Measurements from ENCODE around the gene PDE10A.
"Not testable (repeated sequence)": the region's sequence is repeated elsewhere in the genome, so short reads cannot be mapped to it uniquely, and the experiment has no call there.

Gene PDE10A

DNA sequence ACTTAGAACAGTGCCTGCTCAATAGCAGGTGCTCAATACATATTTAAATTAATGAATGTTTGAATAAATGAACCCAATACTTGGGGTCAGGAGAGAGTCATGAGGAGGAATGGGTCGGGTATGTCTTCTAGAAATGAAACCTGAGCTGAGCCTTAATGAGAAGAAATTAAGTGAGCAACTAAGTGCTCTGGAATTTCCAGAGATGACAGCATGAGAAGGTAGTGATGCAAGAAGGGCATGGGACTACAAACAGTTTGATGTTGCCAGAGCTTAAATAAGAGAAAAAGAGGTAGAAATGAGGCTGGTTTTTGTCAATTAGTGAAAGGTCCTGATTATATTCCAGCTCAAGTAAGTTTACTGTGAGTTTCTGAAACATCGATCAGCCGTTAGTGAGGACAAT, 82.9 kb downstream of the PDE10A start:
- no peak for DNase-seq

DNA sequence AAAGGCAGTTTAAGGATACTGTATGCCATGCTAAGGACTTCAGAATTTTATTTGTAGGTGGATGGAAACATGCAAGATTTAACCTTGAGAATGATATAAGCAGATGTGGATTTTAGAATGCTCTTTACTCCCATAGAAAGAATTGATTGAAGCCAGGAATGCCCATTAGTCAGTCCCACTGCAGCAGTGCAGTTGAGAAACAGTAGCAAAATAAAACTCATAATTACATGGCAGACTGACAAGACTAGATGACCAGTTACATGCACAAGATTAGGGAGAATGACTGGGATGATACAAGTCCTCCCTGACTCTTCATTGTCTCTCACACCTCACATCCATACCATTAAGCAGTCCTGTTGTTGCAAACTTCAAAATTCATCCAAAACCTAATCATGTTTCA, 83.9 kb downstream of the PDE10A start:
- DNase-seq, result no peak

DNA sequence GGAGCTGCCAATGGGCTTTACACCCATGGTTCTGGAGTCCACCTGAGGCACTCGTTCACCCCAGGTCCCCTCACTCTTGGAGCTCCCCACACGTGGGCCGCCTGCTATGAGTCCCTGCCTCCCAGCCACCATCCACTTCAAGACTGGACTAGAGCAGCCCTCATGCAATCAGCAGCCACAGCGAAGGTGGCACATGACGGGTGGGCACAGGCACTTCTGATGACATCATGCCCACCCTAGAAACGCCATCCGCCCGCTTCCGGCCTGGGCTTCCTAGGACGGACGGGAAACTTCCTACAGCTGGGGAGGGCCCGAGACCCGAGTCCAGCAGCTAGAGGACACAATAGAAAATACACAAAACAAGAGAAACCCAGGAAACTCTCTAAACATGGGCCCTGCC, 85.5 kb downstream of the PDE10A start:
- DNase-seq, result no peak

DNA sequence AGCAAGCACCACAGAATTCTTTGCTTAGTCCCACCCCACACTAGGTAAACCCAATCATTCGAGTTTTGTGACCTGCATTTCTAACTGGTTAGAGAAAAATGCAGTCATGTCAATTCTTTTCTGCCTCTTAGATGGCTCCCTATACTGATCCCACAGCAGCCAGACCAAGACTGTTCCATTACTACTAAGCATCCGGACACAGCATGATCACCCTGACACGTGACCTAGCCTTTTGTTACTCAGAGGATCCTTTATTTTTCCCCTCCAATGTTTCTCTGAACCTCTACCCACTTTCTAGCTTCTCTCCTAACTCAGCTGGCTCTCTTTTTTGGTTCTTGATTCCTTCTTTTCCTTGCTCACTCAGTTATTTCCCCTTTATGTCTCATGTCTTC, 87.9 kb downstream of the PDE10A start:
- no peak for DNase-seq

DNA sequence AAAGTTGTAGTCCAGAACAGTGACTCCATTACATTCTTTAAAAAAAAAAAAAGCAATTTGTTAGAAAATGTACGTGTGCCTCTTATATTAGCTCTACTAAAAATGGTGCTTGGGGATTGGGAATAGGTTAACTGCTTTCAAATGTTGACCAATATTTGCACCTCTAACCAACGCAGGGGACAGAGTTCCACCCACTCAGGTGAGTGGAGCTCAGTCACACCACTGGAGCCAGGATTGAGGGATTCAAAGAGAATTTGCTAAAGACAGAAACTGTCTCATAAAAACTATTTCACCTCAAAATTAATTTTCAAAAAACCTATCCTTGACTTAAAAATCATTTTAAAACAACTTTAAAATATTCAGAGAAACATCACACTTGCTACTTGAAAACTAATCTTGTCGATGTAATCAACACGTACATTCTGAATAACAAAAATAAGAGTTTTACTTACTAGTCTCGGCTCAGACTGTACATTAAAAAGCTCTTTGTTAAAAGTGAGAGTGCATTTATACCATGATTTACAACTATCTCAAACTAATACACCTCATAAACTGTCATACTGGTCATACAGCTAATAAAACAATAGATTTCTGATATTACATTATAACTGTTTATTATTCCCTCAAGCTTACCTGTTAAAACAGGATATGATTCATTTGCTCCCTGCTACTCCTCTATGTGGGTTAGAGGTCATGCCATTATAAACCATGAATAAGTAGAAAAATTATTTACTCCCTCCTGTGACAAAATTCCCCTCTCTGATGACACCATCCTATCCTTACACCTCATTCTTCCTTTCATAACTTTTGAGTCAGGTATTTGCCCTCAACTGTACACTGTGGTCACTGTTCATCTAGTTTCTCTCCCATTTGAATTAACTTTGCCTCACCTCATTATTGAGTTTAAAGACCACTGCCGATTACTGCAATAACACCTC, 88.6 kb downstream of the PDE10A start:
- DNase-seq, result no peak

DNA sequence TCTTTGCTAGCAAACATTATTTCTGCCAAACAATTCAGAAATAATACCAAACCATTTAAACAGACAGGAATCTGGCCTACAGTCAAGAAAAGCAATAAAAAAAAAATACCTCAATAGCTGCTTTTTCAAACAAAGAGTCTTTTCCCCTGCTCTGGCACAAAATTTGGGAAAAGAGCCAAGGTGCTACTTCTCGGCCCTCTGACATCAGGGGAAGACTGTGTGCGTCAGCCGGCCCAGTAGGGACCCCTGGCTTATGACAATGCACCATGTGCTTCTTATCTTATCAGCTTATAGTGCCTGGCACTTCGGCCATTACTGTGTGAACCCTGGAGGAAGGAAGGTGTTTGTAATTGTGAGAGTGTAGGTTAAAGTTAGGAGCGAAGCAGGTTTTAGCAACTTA, 89.4 kb downstream of the PDE10A start:
- DNase-seq, result no peak

DNA sequence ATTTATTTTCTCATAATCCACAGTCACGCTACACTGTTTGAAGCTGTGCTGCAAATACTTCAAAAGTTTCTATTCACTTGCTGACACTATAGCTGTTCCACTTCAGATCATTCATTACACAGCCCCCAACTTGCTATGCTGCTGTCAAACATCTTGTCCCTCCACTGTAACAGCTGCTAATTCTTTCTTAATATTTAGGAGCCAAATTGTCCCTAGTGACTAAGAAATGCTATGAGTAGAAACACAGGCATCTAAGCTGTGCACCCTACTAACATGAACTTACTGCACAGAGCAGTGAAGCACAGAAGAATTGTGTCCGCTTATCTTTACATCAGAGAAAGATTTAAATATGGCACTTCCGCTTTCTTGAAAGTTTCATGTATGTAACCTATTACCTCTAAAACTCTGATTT, 91.3 kb downstream of the PDE10A start:
- DNase-seq, result no peak

DNA sequence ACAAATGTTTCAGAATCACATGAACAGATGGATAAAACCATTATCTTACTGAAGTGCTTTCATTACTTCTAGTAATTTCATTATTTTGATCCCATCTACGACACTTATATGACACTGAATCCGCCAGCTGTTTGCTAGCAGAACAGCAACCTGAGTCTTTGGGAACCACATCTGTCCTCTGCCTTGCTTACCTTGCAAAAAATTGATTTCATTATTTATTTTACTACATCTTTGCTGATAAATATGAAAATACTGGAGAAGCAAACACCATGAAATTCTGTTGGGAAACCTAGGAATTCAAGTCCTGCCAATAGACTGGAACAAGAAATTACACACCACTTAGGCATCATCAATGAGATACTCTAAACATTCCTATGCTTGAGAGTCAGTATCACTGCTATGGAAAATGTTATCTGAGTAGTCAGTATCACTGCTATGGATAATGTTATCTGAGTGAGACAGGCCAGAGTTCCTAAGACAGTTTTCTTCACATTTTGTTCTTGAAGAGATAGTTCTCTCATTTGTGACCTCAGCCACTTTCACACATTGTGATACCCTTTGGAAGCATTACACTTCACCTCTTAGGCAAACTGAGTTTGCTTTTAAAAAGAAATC, 91.9 kb downstream of the PDE10A start:
- DNase-seq, result no peak

DNA sequence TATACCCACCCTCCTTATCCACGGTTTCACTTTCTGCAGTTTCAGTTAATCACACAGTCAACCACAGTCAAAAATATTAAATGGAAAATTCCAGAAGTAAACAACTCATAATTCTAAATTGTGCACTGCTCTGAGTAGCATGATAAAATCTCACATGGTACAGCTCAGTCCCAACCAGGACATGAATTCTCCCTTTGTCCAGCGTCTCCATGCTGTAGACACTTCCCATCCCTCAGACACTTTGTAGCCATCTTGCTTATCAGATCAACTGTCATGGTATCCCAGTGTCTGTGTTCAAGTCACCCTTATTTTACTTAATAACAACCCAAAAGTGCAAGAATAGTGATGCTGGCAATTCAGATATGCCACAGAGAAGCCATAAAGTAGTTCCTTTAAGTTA, 94.7 kb downstream of the PDE10A start:
- DNase-seq, result no peak

DNA sequence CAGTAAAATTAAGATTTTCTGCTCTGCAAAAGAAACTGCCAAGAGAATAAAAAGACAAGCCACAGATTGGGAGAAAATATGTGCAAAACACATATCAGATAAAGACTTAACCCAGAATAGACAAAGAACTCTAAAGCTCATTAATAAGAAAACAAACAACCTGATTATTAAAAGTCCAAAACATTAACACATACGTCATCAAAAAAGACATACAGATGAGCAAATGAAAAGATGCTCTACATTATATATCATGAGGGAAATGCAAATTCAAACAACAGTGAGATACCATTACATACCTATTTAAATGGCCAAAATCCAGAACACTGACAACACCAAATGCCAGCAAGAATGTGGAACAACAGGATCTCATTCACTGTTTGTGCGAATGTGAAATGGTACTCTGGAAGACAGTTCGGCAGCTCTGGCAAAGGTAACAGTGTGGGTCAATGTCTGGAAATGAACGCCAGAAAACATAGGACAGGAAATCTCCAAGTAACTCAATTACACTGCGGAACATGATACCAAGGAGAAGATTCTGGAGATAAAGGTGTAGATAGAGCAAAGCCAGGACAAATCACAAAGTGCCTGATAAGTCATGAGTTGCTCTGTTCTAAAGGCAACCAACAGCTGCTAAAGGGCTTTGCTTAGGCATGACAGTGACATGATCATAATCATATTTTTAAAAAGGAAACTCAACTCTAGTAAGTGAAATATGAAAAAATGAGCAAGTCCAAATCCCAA, 96.8 kb downstream of the PDE10A start:
- DNase-seq, result no peak

DNA sequence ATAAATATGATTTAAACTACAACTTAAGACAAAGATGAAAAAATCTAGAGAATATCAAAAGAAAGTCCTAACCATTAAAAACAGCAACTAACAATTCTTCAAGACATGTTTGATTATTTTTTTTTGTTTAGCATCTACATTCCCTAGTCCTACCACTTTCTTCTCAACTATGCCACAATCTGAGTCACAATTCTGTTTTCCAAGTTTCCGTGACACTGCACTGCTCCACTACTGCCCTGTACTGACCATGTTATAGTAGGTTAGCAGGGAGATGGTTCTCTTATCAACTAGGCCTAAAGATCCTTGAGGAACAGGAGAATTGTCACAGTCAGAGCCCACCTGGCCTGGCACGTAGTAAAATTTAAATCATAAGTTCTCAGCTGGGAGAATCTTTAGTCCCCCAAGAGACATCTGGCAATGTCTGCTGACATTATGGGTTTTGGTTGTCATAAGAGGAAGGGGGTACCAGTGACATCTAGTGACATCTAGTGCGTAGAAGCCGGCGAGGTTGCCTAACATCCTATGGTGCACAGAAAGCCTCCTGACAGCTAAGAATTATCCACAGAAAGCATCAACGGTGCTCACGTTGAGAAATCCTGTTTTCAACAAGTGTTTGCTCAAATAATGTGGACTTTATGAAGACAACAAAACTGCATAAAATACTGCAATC, 100.5 kb downstream of the PDE10A start:
- DNase-seq, result no peak

DNA sequence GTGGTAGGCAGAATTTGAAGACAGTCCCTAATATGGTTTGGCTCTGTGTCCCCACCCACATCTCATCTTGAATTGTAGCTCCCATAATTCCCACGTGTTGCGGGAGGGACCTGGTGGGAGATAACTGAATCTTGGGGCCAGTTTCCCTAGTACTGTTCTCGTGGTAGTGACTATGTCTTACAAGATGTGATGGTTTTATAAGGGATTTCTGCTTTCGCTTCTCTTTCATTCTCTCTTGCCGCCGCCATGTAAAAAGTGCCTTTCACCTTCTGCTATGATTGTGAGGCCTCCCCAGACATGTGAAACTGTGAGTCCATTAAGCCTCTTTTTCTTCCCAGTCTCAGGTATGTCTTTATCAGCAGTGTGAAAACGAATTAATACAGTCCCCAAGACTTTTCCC, 103.4 kb downstream of the PDE10A start:
- no peak for DNase-seq

DNA sequence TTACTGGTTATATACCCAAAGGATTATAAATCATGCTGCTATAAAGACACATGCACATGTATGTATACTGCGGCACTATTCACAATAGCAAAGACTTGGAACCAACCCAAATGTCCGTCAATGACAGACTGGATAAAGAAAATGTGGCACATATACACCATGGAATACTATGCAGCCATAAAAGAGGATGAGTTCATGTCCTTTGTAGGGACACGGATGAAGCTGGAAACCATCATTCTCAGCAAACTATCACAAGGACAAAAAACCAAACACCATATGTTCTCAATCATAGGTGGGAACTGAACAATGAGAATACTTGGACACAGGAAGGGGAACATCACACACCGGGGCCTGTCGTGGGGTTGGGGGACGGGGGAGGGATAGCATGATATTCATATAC, 104.9 kb downstream of the PDE10A start:
- DNase-seq, result not testable (repeated sequence)

DNA sequence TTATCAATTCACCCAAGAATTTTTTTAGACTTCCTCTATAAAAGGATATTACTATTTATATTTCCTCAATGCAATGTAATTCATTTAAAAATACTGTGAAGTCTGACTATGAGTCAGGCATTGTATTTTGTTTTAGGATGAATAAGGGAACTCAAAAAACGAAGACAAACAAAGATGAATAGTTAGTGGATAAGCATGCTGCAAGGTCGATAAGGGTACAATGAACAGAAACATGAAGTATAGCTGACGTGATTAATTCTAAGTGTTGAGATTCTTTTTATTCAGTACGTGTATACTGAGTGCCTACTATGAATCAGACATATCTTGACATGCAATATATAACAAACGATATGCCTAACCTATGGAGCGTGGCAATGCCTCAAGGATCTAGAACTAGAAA, 105.4 kb downstream of the PDE10A start:
- DNase-seq, result no peak

DNA sequence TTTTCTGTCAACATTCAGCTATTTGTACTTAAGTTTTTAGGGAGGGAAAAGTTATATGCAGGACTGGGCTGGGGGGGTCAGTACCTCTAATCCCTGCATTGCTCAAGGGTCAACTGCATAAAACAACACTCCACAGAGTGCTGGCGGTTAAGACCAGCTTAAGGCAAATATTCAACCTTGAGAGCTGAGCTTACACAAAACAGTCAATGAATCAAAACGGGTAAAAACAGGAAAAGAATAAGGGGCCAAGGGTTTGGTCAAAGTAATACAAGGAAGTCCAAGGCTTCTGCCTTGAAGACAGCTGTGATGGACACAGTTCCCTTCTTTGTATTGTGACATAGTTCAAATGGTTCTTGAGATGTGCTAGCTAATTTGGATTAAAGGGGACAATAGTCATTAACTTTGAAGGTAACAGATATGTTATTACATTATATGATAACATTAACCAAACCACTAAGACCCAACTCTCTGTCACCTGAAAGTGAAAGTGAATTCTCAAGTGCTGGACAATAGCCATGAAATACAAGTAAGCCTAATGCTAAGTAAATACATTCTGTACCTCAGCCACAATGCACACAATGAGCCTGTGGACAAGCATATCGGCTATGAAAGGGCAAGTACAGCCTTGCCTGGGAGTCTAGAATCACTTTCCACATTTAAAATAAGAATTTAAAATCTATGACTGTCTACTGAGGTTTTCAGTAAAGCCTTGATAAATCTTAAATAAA, 106.8 kb downstream of the PDE10A start:
- no peak for DNase-seq

DNA sequence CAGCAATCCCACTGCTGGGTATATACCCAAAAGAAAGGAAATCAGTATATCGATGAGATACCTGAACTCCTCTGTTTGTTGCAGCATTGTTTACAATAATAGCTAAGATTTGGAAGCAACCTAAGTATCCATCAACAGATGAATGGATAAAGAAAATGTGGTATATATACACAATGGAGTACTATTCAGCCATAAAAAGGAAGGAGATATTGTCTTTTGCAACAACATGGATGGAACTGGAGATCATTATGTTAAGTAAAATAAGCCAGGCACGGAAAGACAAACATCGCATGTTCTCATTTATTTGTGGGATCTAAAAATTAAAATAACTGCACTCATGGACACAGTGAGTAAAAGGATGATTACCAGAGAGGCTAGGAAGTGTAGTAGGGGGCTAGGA, 108.4 kb downstream of the PDE10A start:
- not testable (repeated sequence) for DNase-seq

DNA sequence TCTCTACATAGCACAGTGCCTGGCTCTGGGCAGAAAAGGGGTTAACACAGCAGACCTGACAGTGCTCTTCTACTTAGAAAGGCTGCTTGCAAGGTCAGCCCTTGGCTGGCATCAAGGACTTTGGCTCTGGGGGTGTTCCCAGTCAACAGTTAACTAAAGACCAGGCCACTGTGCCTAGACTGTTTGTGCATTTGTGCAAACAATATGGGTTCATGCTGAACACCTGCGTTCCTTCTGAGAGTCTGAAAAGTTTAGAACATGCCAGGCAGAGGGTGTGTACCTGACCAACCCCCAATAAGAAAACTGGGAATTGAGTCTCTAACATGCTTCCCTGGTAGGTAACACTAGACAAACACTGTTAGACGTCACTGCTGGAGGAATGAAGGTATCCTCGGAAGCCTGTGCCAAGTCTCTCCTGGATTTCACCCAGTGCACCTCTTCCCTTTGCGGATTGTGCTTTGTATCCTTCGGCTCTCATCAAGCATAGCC, 110.7 kb downstream of the PDE10A start:
- DNase-seq, result no peak

DNA sequence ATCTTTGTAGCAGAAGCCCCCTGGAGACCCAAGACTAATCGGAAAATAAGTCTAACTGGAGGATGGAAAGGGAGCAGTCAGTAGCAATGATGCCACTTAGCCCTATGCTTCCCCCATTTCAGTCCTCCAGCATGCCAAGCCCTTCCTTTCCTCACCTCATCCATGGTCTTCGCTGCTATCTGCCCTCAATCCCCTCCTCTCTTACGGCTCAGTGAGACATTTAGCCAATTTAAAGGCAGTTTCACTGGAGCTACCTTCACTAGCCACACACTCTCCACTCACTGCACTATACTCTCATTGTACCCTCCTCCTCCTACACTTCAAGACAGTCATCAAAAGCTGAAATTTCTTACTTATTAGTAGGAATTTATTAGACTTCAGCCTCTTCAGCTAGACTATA, 111.2 kb downstream of the PDE10A start:
- DNase-seq, result no peak

DNA sequence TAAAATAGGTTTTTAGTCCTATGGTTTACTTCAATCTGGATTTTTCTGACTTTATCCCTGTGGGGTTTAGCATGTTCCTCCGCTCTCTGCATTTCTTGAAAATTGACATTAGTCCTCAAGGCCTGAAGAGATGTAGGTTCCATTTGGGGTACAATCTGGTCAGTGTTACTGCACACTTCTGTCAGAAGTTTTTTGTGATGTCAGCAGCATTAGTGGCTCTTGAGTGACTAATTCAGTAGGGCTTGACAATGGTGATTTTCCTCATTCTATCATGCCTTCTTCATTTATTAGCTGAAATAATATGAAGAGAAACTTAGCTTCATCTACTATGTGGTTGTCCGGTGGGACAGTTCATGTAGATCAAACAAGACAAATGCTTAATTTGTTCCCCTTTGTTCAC, 114.6 kb downstream of the PDE10A start:
- DNase-seq, result no peak

DNA sequence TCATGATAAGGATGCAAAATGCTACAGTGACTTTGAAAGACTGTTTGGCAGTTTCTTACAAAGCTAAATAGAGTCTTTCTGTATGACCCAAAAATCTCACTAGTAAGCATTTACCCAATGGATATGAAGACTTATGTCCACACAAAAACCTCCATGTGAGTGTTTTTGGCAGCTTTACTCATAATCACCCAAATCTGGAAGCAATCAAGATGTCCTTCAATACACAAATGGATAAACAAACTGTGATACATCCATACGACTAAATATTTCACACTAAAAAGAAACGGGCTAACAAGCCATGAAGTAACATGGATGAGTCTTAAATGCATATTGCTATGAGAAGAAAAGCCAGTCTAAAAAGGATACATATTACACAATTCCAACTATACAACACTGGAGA, 117.2 kb downstream of the PDE10A start:
- no peak for DNase-seq

DNA sequence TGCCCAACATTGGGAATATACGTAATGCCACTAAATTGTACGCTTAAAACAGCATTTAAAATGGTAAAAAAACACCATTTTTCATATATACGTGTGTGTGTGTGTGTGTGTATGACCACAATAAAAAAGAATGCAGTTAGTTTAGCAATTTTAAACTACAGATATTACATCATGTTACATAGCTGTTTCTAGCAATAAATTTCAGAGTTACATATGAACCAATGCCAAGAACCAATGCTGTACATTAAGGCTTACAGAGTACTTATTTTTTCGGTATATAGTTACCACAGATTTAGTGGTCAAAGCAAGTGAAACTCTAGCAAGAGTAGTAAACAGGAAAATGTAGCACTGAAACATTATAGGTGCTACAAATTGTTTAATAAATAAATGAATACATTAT, 119.3 kb downstream of the PDE10A start:
- DNase-seq, result no peak

DNA sequence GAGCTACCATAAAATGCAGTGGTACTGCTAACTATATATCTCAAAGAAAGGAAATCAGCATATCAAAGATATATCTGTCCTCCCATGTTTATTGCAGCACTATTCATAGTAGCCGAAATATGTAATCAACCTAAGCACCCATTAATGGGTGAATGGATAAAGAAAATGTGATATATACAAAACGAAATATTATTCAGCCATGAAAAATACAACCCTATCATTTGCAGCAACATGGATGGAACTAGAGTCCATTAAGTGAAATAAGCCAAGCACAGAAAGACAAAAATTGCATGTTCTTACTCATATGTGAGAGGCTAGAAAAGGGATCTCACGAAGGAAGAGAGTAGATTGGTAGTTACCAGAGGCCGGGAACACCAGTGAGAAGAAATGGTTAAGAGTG, 126.1 kb downstream of the PDE10A start:
- no peak for DNase-seq
